SK-N-SH treated with all-trans-retinoic acid at 6 μM for 48 hours (cell line): ENCODE measurements around the gene CELA3A.
"Not testable (repeated sequence)": the region's sequence is repeated elsewhere in the genome, so short reads cannot be mapped to it uniquely, and the experiment has no call there.

ENCODE experiments used
- ATAC-seq: fragments of 200-7000 bp; cut with Tn5 transposase; 3 replicates; pipeline ENCODE4 v1.9.1; 2020; ENCODE audit warnings: mild to moderate bottlenecking, moderate library complexity
- ARNTL ChIP-seq: fragments of 450-650 bp; formaldehyde crosslinking; IDR thresholded peaks from 2 replicates; pipeline ENCODE4 v1.5.0; 2020; ENCODE audit warnings: low read depth, mild to moderate bottlenecking, moderate library complexity, borderline replicate concordance
- BACH2 ChIP-seq: fragments of 250-450 bp; sonication (Bioruptor Pico); IDR thresholded peaks from 2 replicates; pipeline ENCODE4 v1.9.0; 2021; ENCODE audit warnings: mild to moderate bottlenecking, borderline replicate concordance
- CREB5 ChIP-seq: fragments of 250-450 bp; sonication (Bioruptor Pico); IDR thresholded peaks from 2 replicates; pipeline ENCODE4 v1.5.1; 2020; ENCODE audit warnings: low read depth, mild to moderate bottlenecking, moderate library complexity
- CSDC2 ChIP-seq: fragments of 250-450 bp; sonication (Bioruptor Pico); IDR thresholded peaks from 2 replicates; pipeline ENCODE4 v1.5.0; 2020; ENCODE audit warnings: mild to moderate bottlenecking, moderate library complexity
- CSRNP3 ChIP-seq: fragments of 250-450 bp; sonication (Bioruptor Pico); IDR thresholded peaks from 2 replicates; pipeline ENCODE4 v1.5.1; 2021; ENCODE audit warnings: mild to moderate bottlenecking, moderate library complexity
- ESRRG ChIP-seq: fragments of 250-450 bp; sonication (Bioruptor Pico); IDR thresholded peaks from 2 replicates; pipeline ENCODE4 v1.6.1; 2021; ENCODE audit warnings: mild to moderate bottlenecking
- GLIS3 ChIP-seq: fragments of 250-450 bp; sonication (Bioruptor Pico); IDR thresholded peaks from 2 replicates; pipeline ENCODE4 v1.5.0; 2020; ENCODE audit warnings: mild to moderate bottlenecking, moderate library complexity
- ISL1 ChIP-seq: fragments of 250-450 bp; sonication (Bioruptor Pico); IDR thresholded peaks from 2 replicates; pipeline ENCODE4 v2.1.2; 2022; ENCODE audit warnings: mild to moderate bottlenecking, moderate library complexity
- OSR1 ChIP-seq: fragments of 250-450 bp; sonication (Bioruptor Pico); IDR thresholded peaks from 2 replicates; pipeline ENCODE4 v1.8.0; 2022; ENCODE audit warnings: moderate library complexity, mild to moderate bottlenecking, inconsistent platforms
- PATZ1 ChIP-seq: fragments of 250-450 bp; sonication (Bioruptor Pico); IDR thresholded peaks from 2 replicates; pipeline ENCODE4 v1.8.0; 2020; ENCODE audit warnings: mild to moderate bottlenecking, moderate library complexity, borderline replicate concordance
- POU6F1 ChIP-seq: fragments of 250-450 bp; sonication (Bioruptor Pico); IDR thresholded peaks from 2 replicates; pipeline ENCODE4 v1.8.0; 2021; ENCODE audit warnings: low read depth, mild to moderate bottlenecking, moderate library complexity, borderline replicate concordance
- PPARA ChIP-seq: fragments of 250-450 bp; sonication (Bioruptor Pico); IDR thresholded peaks from 2 replicates; pipeline ENCODE4 v1.5.0; 2020; ENCODE audit warnings: mild to moderate bottlenecking, borderline replicate concordance
- SNAI2 ChIP-seq: fragments of 250-450 bp; sonication (Bioruptor Pico); IDR thresholded peaks from 2 replicates; pipeline ENCODE4 v1.5.0; 2020; ENCODE audit warnings: mild to moderate bottlenecking, moderate library complexity
- TCF4 ChIP-seq: fragments of 250-450 bp; sonication (Bioruptor Pico); IDR thresholded peaks from 2 replicates; pipeline ENCODE4 v1.8.0; 2021; ENCODE audit warnings: mild to moderate bottlenecking, moderate library complexity, borderline replicate concordance
- TOX ChIP-seq: fragments of 250-450 bp; sonication (Bioruptor Pico); IDR thresholded peaks from 2 replicates; pipeline ENCODE4 v1.8.0; 2021; ENCODE audit warnings: mild to moderate bottlenecking, moderate library complexity, borderline replicate concordance
- TSHZ2 ChIP-seq: fragments of 250-450 bp; sonication (Bioruptor Pico); IDR thresholded peaks from 2 replicates; pipeline ENCODE4 v1.5.0; 2020; ENCODE audit warnings: mild to moderate bottlenecking, moderate library complexity
- ZC3H10 ChIP-seq: fragments of 250-450 bp; sonication (Bioruptor Pico); IDR thresholded peaks from 2 replicates; pipeline ENCODE4 v1.5.1; 2021; ENCODE audit warnings: mild to moderate bottlenecking, moderate library complexity
- ZFP3 ChIP-seq: fragments of 250-450 bp; sonication (Bioruptor Pico); IDR thresholded peaks from 2 replicates; pipeline ENCODE4 v1.5.0; 2020; ENCODE audit warnings: mild to moderate bottlenecking, moderate library complexity
- ZNF70 ChIP-seq: fragments of 450-650 bp; formaldehyde crosslinking; IDR thresholded peaks from 2 replicates; pipeline ENCODE4 v1.5.0; 2020; ENCODE audit warnings: mild to moderate bottlenecking, moderate library complexity
- ZNF8 ChIP-seq: fragments of 450-650 bp; formaldehyde crosslinking; IDR thresholded peaks from 2 replicates; pipeline ENCODE4 v1.5.0; 2020; ENCODE audit warnings: mild to moderate bottlenecking, moderate library complexity

The CELA3A gene

GRCh38 chr1:22014575-22015206 lies 13.2 kb downstream of the CELA3A start:
- not testable (repeated sequence) for ATAC-seq

GRCh38 chr1:22018583-22019559 lies 17.4 kb downstream of the CELA3A start:
- TF ChIP-seq TCF4 (CRISPR knock-in tag) (no peak), PATZ1 (CRISPR knock-in tag) (peak; percentile 31; the same call in 1 of the 2 replicates)
- peak; percentile 78 for ATAC-seq

GRCh38 chr1:22021061-22021460 lies 19.6 kb downstream of the CELA3A start:
- ATAC-seq: no peak

More at GRCh38 chr1:22021061-22021460, 19.6 kb downstream of the CELA3A start:
- no peak for TF ChIP-seq OSR1 (CRISPR knock-in tag)
- no peak for TF ChIP-seq BACH2 (CRISPR knock-in tag)
- no peak for TF ChIP-seq CSDC2 (CRISPR knock-in tag)
- no peak for TF ChIP-seq TOX (CRISPR knock-in tag)
- no peak for TF ChIP-seq PPARA (CRISPR knock-in tag)
- TF ChIP-seq CSRNP3 (CRISPR knock-in tag): no peak
- TF ChIP-seq TCF4 (CRISPR knock-in tag): no peak
- no peak for TF ChIP-seq ZNF8 (CRISPR knock-in tag)
- no peak for TF ChIP-seq POU6F1 (CRISPR knock-in tag)
- no peak for TF ChIP-seq CREB5 (CRISPR knock-in tag)
- no peak for TF ChIP-seq ISL1 (CRISPR knock-in tag)
- no peak for TF ChIP-seq ESRRG (CRISPR knock-in tag)
- no peak for TF ChIP-seq ZFP3 (CRISPR knock-in tag)
- TF ChIP-seq ZNF70 (CRISPR knock-in tag): no peak
- TF ChIP-seq ARNTL (CRISPR knock-in tag): no peak
- no peak for TF ChIP-seq PATZ1 (CRISPR knock-in tag)
- TF ChIP-seq ZC3H10: no peak
- no peak for TF ChIP-seq GLIS3 (CRISPR knock-in tag)
- no peak for TF ChIP-seq TSHZ2 (CRISPR knock-in tag)
- no peak for TF ChIP-seq SNAI2 (CRISPR knock-in tag)
